IMR-90 (cell line): ENCODE data around the gene BAZ1A. TPM values are rescaled to one million over a fixed set of nuclear protein-coding genes. Genes with fewer than 3 reads are reported as not detected.

Experiments
- ATAC-seq: fragments of 200-7000 bp; cut with Tn5 transposase; 2 replicates; pipeline ENCODE4 v1.9.1; 2020; ENCODE audit warnings: low read depth, mild to moderate bottlenecking, moderate library complexity
- BruUV-seq: library from RNA; stranded (reverse); fragments of 400-500 nt; replicated peaks from 2 replicates; lab custom pipeline; 2021; lab: Mats Ljungman, UMichigan
- CTCF ChIA-PET: fragments of 300-600 bp; formaldehyde crosslinking; extraction: SDS; loops from one replicate; lab custom pipeline; 2021; ENCODE audit warnings: antibody characterized with exemption; lab: Yijun Ruan, JAX
- POLR2A ChIA-PET: fragments of 300-600 bp; sonication (Branson Sonifier 250); formaldehyde crosslinking; loops from one replicate; lab custom pipeline; 2022; ENCODE audit warnings: antibody characterized with exemption; ENCODE audit not compliant: unreplicated experiment; lab: Charles Lee
- DNase-seq: peaks from one replicate; pipeline ENCODE4 v3.0.0; 2013
- H2AFZ ChIP-seq: replicated peaks from 2 replicates; pipeline ENCODE3; 2013; ENCODE audit warnings: low read length, mild to moderate bottlenecking; ENCODE audit not compliant: poor library complexity
- H2AK5ac ChIP-seq: 2 replicates; pipeline ENCODE4 v1.6.1; 2013; ENCODE audit warnings: low read depth, low read length, inconsistent platforms
- H2AK9ac ChIP-seq: replicated peaks from 2 replicates; pipeline ENCODE3; 2013; ENCODE audit warnings: mild to moderate bottlenecking, low read depth, low read length, moderate library complexity; ENCODE audit not compliant: poor library complexity
- H2BK120ac ChIP-seq: 2 replicates; pipeline ENCODE4 v1.6.1; 2013; ENCODE audit warnings: low read depth, low read length, inconsistent platforms
- H2BK15ac ChIP-seq: 3 replicates; pipeline ENCODE4 v1.6.1; 2013; ENCODE audit warnings: low read depth, low read length, inconsistent platforms
- H2BK20ac ChIP-seq: 2 replicates; pipeline ENCODE4 v1.6.1; 2013; ENCODE audit warnings: low read depth, mild to moderate bottlenecking, inconsistent platforms, low read length, moderate library complexity
- H2BK5ac ChIP-seq: 2 replicates; pipeline ENCODE4 v1.6.1; 2013; ENCODE audit warnings: mild to moderate bottlenecking, low read depth, low read length, inconsistent platforms; ENCODE audit not compliant: poor library complexity, severe bottlenecking
- H3K14ac ChIP-seq: replicated peaks from 2 replicates; pipeline ENCODE4 v1.6.1; 2013; ENCODE audit warnings: low read depth, low read length, inconsistent platforms
- H3K18ac ChIP-seq: 2 replicates; pipeline ENCODE4 v1.6.1; 2013; ENCODE audit warnings: low read depth, low read length, control low read depth
- H3K23ac ChIP-seq: 2 replicates; pipeline ENCODE4 v1.6.1; 2013; ENCODE audit warnings: low read depth, low read length, inconsistent platforms
- H3K27ac ChIP-seq: 2 replicates; pipeline ENCODE4 v1.5.1; 2013; ENCODE audit warnings: mild to moderate bottlenecking, control low read depth, low read length; ENCODE audit not compliant: insufficient read depth
- H3K27me3 ChIP-seq: 2 replicates; pipeline ENCODE4 v1.6.1; 2013; ENCODE audit warnings: low read length; ENCODE audit not compliant: control insufficient read depth, insufficient read depth
- H3K36me3 ChIP-seq: 2 replicates; pipeline ENCODE4 v1.6.1; 2013; ENCODE audit warnings: low read length, mixed read lengths; ENCODE audit not compliant: control insufficient read depth, insufficient read depth
- H3K4ac ChIP-seq: 2 replicates; pipeline ENCODE4 v1.6.1; 2013; ENCODE audit warnings: low read depth, low read length, inconsistent platforms
- H3K4me1 ChIP-seq: 2 replicates; pipeline ENCODE4 v1.6.1; 2013; ENCODE audit warnings: low read length, mixed read lengths; ENCODE audit not compliant: control insufficient read depth, insufficient read depth
- H3K4me2 ChIP-seq: 2 replicates; pipeline ENCODE4 v1.6.1; 2013; ENCODE audit warnings: low read depth, mild to moderate bottlenecking, control low read depth, low read length, moderate library complexity
- H3K4me3 ChIP-seq: 2 replicates; pipeline ENCODE4 v1.5.1; 2013; ENCODE audit warnings: low read depth, mild to moderate bottlenecking, control low read depth, low read length, moderate library complexity; ENCODE audit not compliant: insufficient read depth
- H3K56ac ChIP-seq: 2 replicates; pipeline ENCODE4 v1.6.1; 2013; ENCODE audit warnings: low read length, inconsistent platforms; ENCODE audit not compliant: insufficient read depth; ENCODE audit errors: extremely low read depth
- H3K79me1 ChIP-seq, 2 experiments: 2 replicates each; pipeline ENCODE4 v1.6.1; 2013; ENCODE audit warnings: low read length in 2 of 2, inconsistent platforms in 1 of 2, low read depth in 1 of 2
- H3K9ac ChIP-seq: 2 replicates; pipeline ENCODE4 v1.6.1; 2013; ENCODE audit warnings: low read depth, low read length, control low read depth
- H3K9me1 ChIP-seq: 2 replicates; pipeline ENCODE4 v1.6.1; 2013; ENCODE audit warnings: low read length, inconsistent platforms; ENCODE audit not compliant: insufficient read depth
- H3K9me3 ChIP-seq: 2 replicates; pipeline ENCODE4 v1.6.1; 2013; ENCODE audit warnings: low read length; ENCODE audit not compliant: control insufficient read depth, insufficient read depth
- H4K20me1 ChIP-seq: 2 replicates; pipeline ENCODE4 v1.6.1; 2013; ENCODE audit warnings: low read length, inconsistent platforms; ENCODE audit not compliant: insufficient read depth
- H4K5ac ChIP-seq: 2 replicates; pipeline ENCODE4 v1.6.1; 2013; ENCODE audit warnings: mild to moderate bottlenecking, low read depth, low read length, control low read depth
- H4K8ac ChIP-seq, 2 experiments: 2 replicates each; pipeline ENCODE4 v1.6.1; 2013; ENCODE audit warnings: low read depth in 2 of 2, low read length in 2 of 2, control low read depth in 1 of 2, inconsistent platforms in 1 of 2
- H4K91ac ChIP-seq: 2 replicates; pipeline ENCODE4 v1.6.1; 2013; ENCODE audit warnings: low read depth, low read length, inconsistent platforms; ENCODE audit not compliant: insufficient read depth
- CHD1 ChIP-seq: IDR thresholded peaks from 2 replicates; pipeline ENCODE4 v1.6.1; 2012; ENCODE audit warnings: low read depth, low read length, improper control_type of control experiment
- ELK1 ChIP-seq: fragments of 150-350 bp; IDR thresholded peaks from 2 replicates; pipeline ENCODE4 v1.6.1; 2016; ENCODE audit warnings: low read depth, mild to moderate bottlenecking, low read length, moderate library complexity, borderline replicate concordance
- FOS ChIP-seq: fragments of 150-350 bp; IDR thresholded peaks from 2 replicates; pipeline ENCODE4 v1.6.1; 2016; ENCODE audit warnings: low read depth, low read length
- MAFK ChIP-seq: IDR thresholded peaks from 2 replicates; pipeline ENCODE4 v1.6.1; 2012; ENCODE audit warnings: low read depth, low read length, improper control_type of control experiment
- MAZ ChIP-seq: IDR thresholded peaks from 2 replicates; pipeline ENCODE4 v1.6.1; 2012; ENCODE audit warnings: low read depth, mild to moderate bottlenecking, low read length, improper control_type of control experiment, moderate library complexity, borderline replicate concordance
- RCOR1 ChIP-seq: IDR thresholded peaks from 2 replicates; pipeline ENCODE4 v1.6.1; 2012; ENCODE audit warnings: mild to moderate bottlenecking, low read length, improper control_type of control experiment; ENCODE audit not compliant: insufficient replicate concordance
- SMC3 ChIP-seq: fragments of 150-350 bp; IDR thresholded peaks from 2 replicates; pipeline ENCODE4 v1.6.1; 2016; ENCODE audit warnings: low read depth, mild to moderate bottlenecking, antibody characterized with exemption, low read length, moderate library complexity
- USF2 ChIP-seq: fragments of 150-350 bp; IDR thresholded peaks from 2 replicates; pipeline ENCODE4 v1.6.1; 2017; ENCODE audit warnings: mild to moderate bottlenecking, antibody characterized with exemption, low read length, low read depth
- WGBS, 2 experiments: methylation state at CpG; one replicate each; pipeline versions ENCODE4 v1.1.5 to v1.1.7; 2013; ENCODE audit warnings: missing lambda C conversion rate in 2 of 2; ENCODE audit not compliant: insufficient read length in 1 of 2; ENCODE audit errors: extremely low coverage in 2 of 2; 5-methylcytosine and 5-hydroxymethylcytosine counted together
- dilution Hi-C: fragments of 300-500 bp; cut with HindIII; formaldehyde crosslinking; loops from one replicate; pipeline ENCODE4 v1.14.3; 2018; ENCODE audit warnings: low sequenced_read_pairs; ENCODE audit not compliant: unreplicated experiment
- in situ Hi-C: fragments of 300-500 bp; cut with MboI; formaldehyde crosslinking; loops from 3 replicates; pipeline ENCODE4 v1.14.3; 2019; ENCODE audit warnings: low sequenced_read_pairs, inconsistent platforms, mixed read lengths
- intact Hi-C: fragments of 100-400 bp; cut with micrococcal nuclease; formaldehyde crosslinking; loops from 2 replicates; pipeline ENCODE4 v1.10.0; 2022
- polyA plus RNA-seq, 3 experiments: library from polyadenylated mRNA; depleted of rRNA; stranded (reverse); fragments of >200 nt; gene quantifications; 2 replicates each; pipeline ENCODE4 v1.2.3, GENCODE V29; 2012; ENCODE audit warnings: low replicate concordance in 1 of 3
- total RNA-seq: library from RNA; depleted of rRNA; stranded (reverse); fragments of >200 nt; gene quantifications from 2 replicates; pipeline ENCODE4 v1.2.3, GENCODE V29; 2012
- TF ChIP-seq, protein P1 (sequence below): conservative IDR thresholded peaks from 2 replicates; pipeline ENCODE4 v1.5.1; 2012; ENCODE audit warnings: mild to moderate bottlenecking, low read depth, low read length, improper control_type of control experiment

Gene BAZ1A
- total and polyA plus RNA-seq, 2 of the 4 experiments (the other 2 are of a cell fraction) = 15.3 to 23.8 TPM

GRCh38 chr14:34794217-34794616 is 80.9 kb downstream of the BAZ1A start:
- Histone ChIP-seq H4K91ac (no peak overlapping the region), H3K14ac (no peak overlapping the region), H4K8ac (no peak overlapping the region), H3K9ac (no peak overlapping the region), H2BK15ac (no peak overlapping the region), H3K79me1 (peaks cover 4 to 19% of the 10 kb centered on the region in 2 experiments; a peak in 1 of 4 replicates), H3K36me3 (peaks cover 15% of the 10 kb centered on the region), H3K56ac (no peak overlapping the region), H3K9me1 (peaks cover 2% of the 10 kb centered on the region; the same call in 1 of the 2 replicates), H2BK5ac (no peak overlapping the region), H3K4ac (no peak overlapping the region), H3K18ac (no peak overlapping the region), H4K5ac (no peak overlapping the region; the same call in 1 of the 2 replicates), H2AK5ac (no peak overlapping the region), H3K27ac (no peak overlapping the region), H4K20me1 (no peaks in the 10 kb centered on the region), H3K23ac (no peak overlapping the region), H2AFZ (no peak overlapping the region), H3K4me2 (no peak overlapping the region), H3K9me3 (peaks cover 2% of the 10 kb centered on the region; the same call in 1 of the 2 replicates), H3K27me3 (no peaks in the 10 kb centered on the region), H2BK120ac (no peak overlapping the region), H2BK20ac (no peak overlapping the region), H3K4me1 (peaks cover 3% of the 10 kb centered on the region; the same call in 1 of the 2 replicates), H3K4me3 (no peak overlapping the region), H2AK9ac (no peak overlapping the region)
- TF ChIP-seq MAFK = no peak
- TF ChIP-seq USF2 = no peak
- TF ChIP-seq CHD1 = no peak
- TF ChIP-seq FOS = no peak
- no peak for TF ChIP-seq RCOR1
- TF ChIP-seq ELK1 = no peak
- no peak for TF ChIP-seq SMC3
- TF ChIP-seq MAZ = no peak
- TF ChIP-seq, protein P1, sequence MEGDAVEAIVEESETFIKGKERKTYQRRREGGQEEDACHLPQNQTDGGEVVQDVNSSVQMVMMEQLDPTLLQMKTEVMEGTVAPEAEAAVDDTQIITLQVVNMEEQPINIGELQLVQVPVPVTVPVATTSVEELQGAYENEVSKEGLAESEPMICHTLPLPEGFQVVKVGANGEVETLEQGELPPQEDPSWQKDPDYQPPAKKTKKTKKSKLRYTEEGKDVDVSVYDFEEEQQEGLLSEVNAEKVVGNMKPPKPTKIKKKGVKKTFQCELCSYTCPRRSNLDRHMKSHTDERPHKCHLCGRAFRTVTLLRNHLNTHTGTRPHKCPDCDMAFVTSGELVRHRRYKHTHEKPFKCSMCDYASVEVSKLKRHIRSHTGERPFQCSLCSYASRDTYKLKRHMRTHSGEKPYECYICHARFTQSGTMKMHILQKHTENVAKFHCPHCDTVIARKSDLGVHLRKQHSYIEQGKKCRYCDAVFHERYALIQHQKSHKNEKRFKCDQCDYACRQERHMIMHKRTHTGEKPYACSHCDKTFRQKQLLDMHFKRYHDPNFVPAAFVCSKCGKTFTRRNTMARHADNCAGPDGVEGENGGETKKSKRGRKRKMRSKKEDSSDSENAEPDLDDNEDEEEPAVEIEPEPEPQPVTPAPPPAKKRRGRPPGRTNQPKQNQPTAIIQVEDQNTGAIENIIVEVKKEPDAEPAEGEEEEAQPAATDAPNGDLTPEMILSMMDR = no peak
- no TSS peak for BruUV-seq
- in situ Hi-C loops = no loop called here
- intact Hi-C loops = no loop called here
- ChIA-PET POLR2A (no interaction called here), CTCF (no interaction called here)
- ATAC-seq (no peak), DNase-seq (no peak)
- no CpG with 5 or more reads among the region's 2 CpGs for WGBS, 2 experiments
- dilution Hi-C loops = no loop called here
